Calu3 (cell line): ENCODE data around the gene TTC13. TPM values are rescaled to one million over a fixed set of nuclear protein-coding genes. Genes with fewer than 3 reads are reported as not detected.

ENCODE experiments used
- BruUV-seq: library from RNA; stranded (reverse); fragments of 400-500 nt; replicated peaks from 2 replicates; lab custom pipeline; 2021; lab: Mats Ljungman, UMichigan
- CTCF ChIA-PET: fragments of 300-600 bp; sonication (Branson Sonifier 250); formaldehyde crosslinking; loops from one replicate; lab custom pipeline; 2022; ENCODE audit warnings: antibody characterized with exemption; lab: Charles Lee
- DNase-seq: peaks from one replicate; pipeline ENCODE4 v3.0.0; 2022
- H3K27ac Mint-ChIP-seq: one replicate; pipeline ENCODE4 v1.8.0; 2022; ENCODE audit warnings: mixed read lengths; ENCODE audit not compliant: unreplicated experiment
- H3K27me3 Mint-ChIP-seq: one replicate; pipeline ENCODE4 v1.8.0; 2022; ENCODE audit warnings: mixed read lengths; ENCODE audit not compliant: unreplicated experiment
- H3K36me3 Mint-ChIP-seq: one replicate; pipeline ENCODE4 v1.8.0; 2022; ENCODE audit warnings: mild to moderate bottlenecking, moderate library complexity, mixed read lengths; ENCODE audit not compliant: insufficient read depth, unreplicated experiment
- H3K4me1 Mint-ChIP-seq: one replicate; pipeline ENCODE4 v1.8.0; 2022; ENCODE audit warnings: mild to moderate bottlenecking, low read depth, mixed read lengths; ENCODE audit not compliant: unreplicated experiment
- H3K4me3 Mint-ChIP-seq: one replicate; pipeline ENCODE4 v1.8.0; 2022; ENCODE audit warnings: mild to moderate bottlenecking, low read depth, moderate library complexity, mixed read lengths; ENCODE audit not compliant: unreplicated experiment
- H3K9me3 Mint-ChIP-seq: one replicate; pipeline ENCODE4 v1.8.0; 2022; ENCODE audit warnings: low read depth, mixed read lengths; ENCODE audit not compliant: unreplicated experiment
- intact Hi-C: fragments of 100-400 bp; cut with micrococcal nuclease; formaldehyde crosslinking; loops from one replicate; pipeline ENCODE4 v1.10.0; 2022; ENCODE audit not compliant: unreplicated experiment
- total RNA-seq: library from RNA; stranded (reverse); gene quantifications from 2 replicates; pipeline ENCODE4 v1.2.3, GENCODE V29; 2022
- TF ChIP-seq, protein P1 (sequence below): fragments of 200-600 bp; IDR thresholded peaks from one replicate; pipeline ENCODE4 v1.8.0; 2022; ENCODE audit warnings: antibody characterized with exemption; ENCODE audit not compliant: unreplicated experiment

Gene TTC13
- total RNA-seq, 1 experiment from 2014 or later: 35.6 TPM

DNA sequence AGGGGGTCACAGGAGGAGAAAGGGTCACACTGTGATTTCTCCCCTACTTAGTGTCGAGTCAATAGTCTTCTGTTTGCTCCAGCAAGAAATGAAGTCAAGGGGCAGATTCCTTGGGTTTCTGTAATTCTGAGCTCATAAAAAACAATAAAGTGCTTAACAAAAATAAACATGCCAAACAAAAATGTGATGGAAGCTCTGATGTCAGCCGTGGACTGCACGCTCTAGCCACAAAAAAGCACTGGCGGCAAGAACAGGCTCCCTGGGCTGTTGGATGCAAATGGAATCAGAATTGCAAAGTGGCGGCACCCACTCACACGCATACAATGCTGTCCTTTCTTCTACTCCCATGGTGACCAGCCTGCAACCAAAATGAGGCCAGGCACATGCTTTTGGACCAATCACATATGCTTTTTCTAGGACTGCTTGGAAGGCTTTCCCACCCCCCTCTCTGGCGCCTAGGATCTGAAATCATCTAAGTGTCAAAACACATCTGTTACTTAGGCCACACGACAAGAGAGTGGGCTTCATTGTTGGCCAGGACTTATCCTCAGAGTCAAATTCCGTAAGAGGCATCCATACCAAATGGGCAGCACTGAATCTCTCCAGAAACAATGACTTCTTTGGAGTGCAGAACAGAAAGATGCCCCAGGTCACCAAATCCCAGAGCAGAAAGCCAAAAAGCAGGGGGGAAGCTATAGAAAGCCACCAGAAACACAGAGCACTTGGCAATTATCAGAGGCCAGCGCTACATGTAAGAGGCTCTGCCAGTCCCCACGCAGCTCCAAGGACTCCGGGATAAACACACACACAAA, 119.5 kb downstream of the TTC13 start:
- BruUV-seq: no TSS peak
- Mint-ChIP-seq H3K36me3 (peaks cover 31% of the 10 kb centered on the region), H3K9me3 (no peaks in the 10 kb centered on the region), H3K4me1 (peaks cover 96% of the 10 kb centered on the region), H3K27ac (peak overlapping the region; percentile 95), H3K27me3 (no peaks in the 10 kb centered on the region), H3K4me3 (peak overlapping the region; percentile 44)
- CTCF ChIA-PET: interaction anchor here (0.7 to 2.0 kb wide), 5 partner anchors 9 to 336 kb away, joined by 3 to 12 read pairs (median 4); partner anchors contain the start of genes ARV1, C1orf198 and TTC13
- TF ChIP-seq, protein P1, sequence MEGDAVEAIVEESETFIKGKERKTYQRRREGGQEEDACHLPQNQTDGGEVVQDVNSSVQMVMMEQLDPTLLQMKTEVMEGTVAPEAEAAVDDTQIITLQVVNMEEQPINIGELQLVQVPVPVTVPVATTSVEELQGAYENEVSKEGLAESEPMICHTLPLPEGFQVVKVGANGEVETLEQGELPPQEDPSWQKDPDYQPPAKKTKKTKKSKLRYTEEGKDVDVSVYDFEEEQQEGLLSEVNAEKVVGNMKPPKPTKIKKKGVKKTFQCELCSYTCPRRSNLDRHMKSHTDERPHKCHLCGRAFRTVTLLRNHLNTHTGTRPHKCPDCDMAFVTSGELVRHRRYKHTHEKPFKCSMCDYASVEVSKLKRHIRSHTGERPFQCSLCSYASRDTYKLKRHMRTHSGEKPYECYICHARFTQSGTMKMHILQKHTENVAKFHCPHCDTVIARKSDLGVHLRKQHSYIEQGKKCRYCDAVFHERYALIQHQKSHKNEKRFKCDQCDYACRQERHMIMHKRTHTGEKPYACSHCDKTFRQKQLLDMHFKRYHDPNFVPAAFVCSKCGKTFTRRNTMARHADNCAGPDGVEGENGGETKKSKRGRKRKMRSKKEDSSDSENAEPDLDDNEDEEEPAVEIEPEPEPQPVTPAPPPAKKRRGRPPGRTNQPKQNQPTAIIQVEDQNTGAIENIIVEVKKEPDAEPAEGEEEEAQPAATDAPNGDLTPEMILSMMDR: no peak
- peak; percentile 16 for DNase-seq
- intact Hi-C loops: no loop called here

DNA sequence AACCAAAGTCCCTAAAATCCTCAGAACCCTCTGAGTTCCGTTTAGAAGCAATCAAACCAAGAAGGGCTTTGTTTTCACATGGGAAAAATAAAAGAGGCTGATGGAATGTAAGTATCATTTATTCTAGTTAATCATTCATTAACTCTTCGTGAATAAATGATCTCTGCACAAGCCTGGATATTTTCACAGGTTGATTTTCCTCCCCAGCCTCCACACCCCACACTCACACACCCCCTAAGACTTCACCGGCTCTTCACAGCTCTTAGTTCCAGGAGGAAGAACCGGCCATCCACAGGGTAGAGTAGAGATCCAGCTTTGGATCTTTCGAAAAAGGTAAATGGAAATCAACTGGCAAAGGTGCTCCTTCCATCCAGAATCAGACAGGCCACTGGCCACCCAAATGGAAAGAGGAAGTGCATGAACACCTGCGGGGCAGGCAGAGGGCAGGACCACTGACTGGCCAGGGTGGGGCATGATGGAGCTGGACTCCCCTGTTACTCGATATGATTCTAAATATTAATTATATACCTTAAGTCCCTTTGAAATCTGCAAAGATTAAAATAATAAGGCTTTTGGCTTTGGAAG, 120.3 kb downstream of the TTC13 start:
- Mint-ChIP-seq H3K27me3 (no peaks in the 10 kb centered on the region), H3K4me1 (peaks cover 90% of the 10 kb centered on the region), H3K36me3 (peaks cover 27% of the 10 kb centered on the region), H3K4me3 (peak overlapping the region; percentile 44), H3K9me3 (no peaks in the 10 kb centered on the region), H3K27ac (peak overlapping the region; percentile 95)
- intact Hi-C loops: no loop called here
- CTCF ChIA-PET: interaction anchor here (0.7 to 2.0 kb wide), 6 partner anchors 10 to 337 kb away, joined by 3 to 12 read pairs (median 4); partner anchors contain the start of genes ARV1, C1orf198 and TTC13
- BruUV-seq: no TSS peak
- DNase-seq: peak; percentile 62
- TF ChIP-seq, protein P1: no peak

DNA sequence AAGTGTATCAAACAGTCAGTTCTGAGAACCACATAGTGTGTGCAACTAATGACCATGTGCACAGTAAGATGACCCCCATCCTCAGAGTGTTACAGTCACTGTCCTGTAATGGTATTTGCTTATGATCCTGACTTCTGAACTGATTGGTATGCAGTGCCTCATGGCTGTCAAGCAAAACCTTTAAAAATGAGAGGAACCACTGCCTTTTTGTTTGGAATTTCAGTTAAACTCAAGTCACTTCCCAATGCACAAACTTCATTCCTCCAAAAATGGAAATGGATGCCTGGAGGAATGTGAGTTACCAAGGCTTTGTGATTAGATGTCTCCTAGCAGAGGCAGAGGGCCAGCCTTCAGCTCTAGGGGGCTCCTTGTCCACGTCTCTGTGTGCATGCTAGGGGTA, 120.8 kb downstream of the TTC13 start:
- Mint-ChIP-seq H3K27ac (peak overlapping the region; percentile 95), H3K27me3 (no peaks in the 10 kb centered on the region), H3K4me3 (peak overlapping the region; percentile 44), H3K9me3 (no peaks in the 10 kb centered on the region), H3K36me3 (peaks cover 29% of the 10 kb centered on the region), H3K4me1 (peaks cover 85% of the 10 kb centered on the region)
- no peak for DNase-seq
- CTCF ChIA-PET: interaction anchor here (1.0 to 2.0 kb wide), 4 partner anchors 10 to 337 kb away, joined by 3 to 12 read pairs (median 4); partner anchors contain the start of gene C1orf198
- TF ChIP-seq, protein P1: no peak
- no TSS peak for BruUV-seq
- intact Hi-C loops: loop anchor here (2.0 kb wide), 2 partner anchors 33 to 59 kb away; no protein-coding TSS in a partner anchor

DNA sequence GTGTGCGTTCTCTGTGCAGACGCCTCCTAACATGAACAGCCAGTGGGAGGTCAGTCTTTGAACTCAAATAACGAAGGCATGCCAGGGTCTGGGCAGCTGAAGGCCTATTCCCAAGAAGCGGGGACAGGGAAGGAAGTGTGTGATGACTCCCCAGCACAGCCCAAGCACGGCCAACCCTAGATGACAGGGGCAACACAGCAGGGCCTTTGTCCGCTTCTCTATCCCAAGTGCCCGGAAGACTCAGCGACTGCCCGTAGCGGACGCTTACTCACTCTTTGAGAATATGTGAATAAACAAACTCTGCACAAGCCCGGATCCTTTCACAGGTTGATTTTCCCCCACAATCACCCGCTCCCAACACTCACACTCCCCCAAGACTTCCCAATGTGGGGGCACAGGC, 121.6 kb downstream of the TTC13 start:
- Mint-ChIP-seq H3K4me1 (peaks cover 78% of the 10 kb centered on the region), H3K27me3 (no peaks in the 10 kb centered on the region), H3K9me3 (no peaks in the 10 kb centered on the region), H3K4me3 (peak overlapping the region; percentile 60), H3K36me3 (peaks cover 33% of the 10 kb centered on the region), H3K27ac (peak overlapping the region; percentile 95)
- CTCF ChIA-PET: no interaction called here
- DNase-seq: peak; percentile 80
- intact Hi-C loops: loop anchor here (2.0 kb wide), 2 partner anchors 32 to 58 kb away; no protein-coding TSS in a partner anchor
- BruUV-seq: no TSS peak
- TF ChIP-seq, protein P1: no peak

Other genes starting within 250 kb of the TTC13 start
- gene CAPN9, start 231.5 kb downstream of the TTC13 start, total RNA-seq: not detected in 2 replicates
- gene C1orf198, start 110.3 kb downstream of the TTC13 start, total RNA-seq: 77.2 and 80.4 TPM in 2 replicates
- gene ARV1, start 233 bp upstream of the TTC13 start, total RNA-seq: 17.1 and 19.4 TPM in 2 replicates
- 12.3 and 16.8 TPM in 2 replicates for gene FAM89A, start 61.4 kb upstream of the TTC13 start, total RNA-seq
- gene TRIM67, start 183.2 kb upstream of the TTC13 start, total RNA-seq: 0.09 and 0.15 TPM in 2 replicates